WTC11 (cell line): ENCODE measurements around the gene NAPSA. TPM values are rescaled to one million over a fixed set of nuclear protein-coding genes. Genes with fewer than 3 reads are reported as not detected.

Experiments
- ATAC-seq: fragments of 200-7000 bp; cut with Tn5 transposase; 2 replicates; pipeline ENCODE4 v1.10.0; 2021; ENCODE audit warnings: mild to moderate bottlenecking, moderate library complexity
- CTCF ChIA-PET: fragments of 300-600 bp; sonication (Branson Sonifier 250); formaldehyde crosslinking; loops from one replicate; lab custom pipeline; 2021; ENCODE audit warnings: antibody characterized with exemption; lab: Charles Lee
- POLR2A ChIA-PET: fragments of 350-600 bp; sonication (Branson Sonifier 250); formaldehyde crosslinking; loops from one replicate; lab custom pipeline; 2021; ENCODE audit warnings: antibody characterized with exemption; lab: Charles Lee
- DNase-seq: peaks from one replicate; pipeline ENCODE4 v3.0.0; 2021; ENCODE audit warnings: low spot score
- H3K27ac Mint-ChIP-seq: 2 replicates; pipeline ENCODE4 v1.8.0; 2021; ENCODE audit warnings: mixed read lengths
- H3K27me3 Mint-ChIP-seq: 2 replicates; pipeline ENCODE4 v1.8.0; 2021; ENCODE audit warnings: low read depth, mild to moderate bottlenecking, moderate library complexity, mixed read lengths
- H3K36me3 Mint-ChIP-seq: 2 replicates; pipeline ENCODE4 v1.8.0; 2021; ENCODE audit warnings: mixed read lengths
- H3K4me1 Mint-ChIP-seq: 2 replicates; pipeline ENCODE4 v1.8.0; 2022; ENCODE audit warnings: mixed read lengths
- H3K4me3 Mint-ChIP-seq: 2 replicates; pipeline ENCODE4 v1.8.0; 2021; ENCODE audit warnings: mild to moderate bottlenecking, moderate library complexity, mixed read lengths
- H3K9me3 Mint-ChIP-seq: 2 replicates; pipeline ENCODE4 v1.8.0; 2021; ENCODE audit warnings: mixed read lengths
- ATF1 ChIP-seq: sonication (generic); formaldehyde crosslinking; IDR thresholded peaks from 2 replicates; pipeline ENCODE4 v1.8.1; 2023; ENCODE audit warnings: mild to moderate bottlenecking, moderate library complexity, missing genetic modification reagents
- CREM ChIP-seq: sonication (generic); formaldehyde crosslinking; IDR thresholded peaks from 2 replicates; pipeline ENCODE4 v1.8.1; 2022; ENCODE audit warnings: mild to moderate bottlenecking, missing genetic modification reagents, moderate library complexity
- GTF2I ChIP-seq: fragments of 250-450 bp; sonication (Bioruptor Pico); conservative IDR thresholded peaks from 2 replicates; pipeline ENCODE4 v1.4.0; 2021; ENCODE audit warnings: mild to moderate bottlenecking
- IRF1 ChIP-seq: sonication (generic); formaldehyde crosslinking; IDR thresholded peaks from 2 replicates; pipeline ENCODE4 v1.8.0; 2023; ENCODE audit warnings: missing genetic modification reagents
- IRF2 ChIP-seq: sonication (generic); formaldehyde crosslinking; IDR thresholded peaks from 2 replicates; pipeline ENCODE4 v1.8.0; 2022; ENCODE audit warnings: low read depth, missing genetic modification reagents, borderline replicate concordance
- JAZF1 ChIP-seq: fragments of 250-450 bp; sonication (Bioruptor Pico); IDR thresholded peaks from 2 replicates; pipeline ENCODE4 v1.9.0; 2021; ENCODE audit warnings: moderate library complexity, mild to moderate bottlenecking, inconsistent platforms
- MYBL2 ChIP-seq: sonication (generic); formaldehyde crosslinking; IDR thresholded peaks from 2 replicates; pipeline ENCODE4 v1.8.1; 2023; ENCODE audit warnings: mild to moderate bottlenecking, moderate library complexity, missing genetic modification reagents
- NFATC4 ChIP-seq: fragments of 250-450 bp; sonication (Bioruptor Pico); IDR thresholded peaks from 2 replicates; pipeline ENCODE4 v1.9.0; 2021; ENCODE audit warnings: mild to moderate bottlenecking
- PRRX2 ChIP-seq: fragments of 250-450 bp; sonication (Bioruptor Pico); IDR thresholded peaks from 2 replicates; pipeline ENCODE4 v1.8.0; 2021; ENCODE audit warnings: mild to moderate bottlenecking
- RELA ChIP-seq: sonication (generic); formaldehyde crosslinking; IDR thresholded peaks from 2 replicates; pipeline ENCODE4 v1.8.1; 2022; ENCODE audit warnings: missing genetic modification reagents, mild to moderate bottlenecking, borderline replicate concordance
- SMAD3 ChIP-seq: sonication (generic); formaldehyde crosslinking; IDR thresholded peaks from 2 replicates; pipeline ENCODE4 v1.8.0; 2022; ENCODE audit warnings: missing genetic modification reagents, mild to moderate bottlenecking, borderline replicate concordance
- STAT6 ChIP-seq: sonication (generic); formaldehyde crosslinking; conservative IDR thresholded peaks from 2 replicates; pipeline ENCODE4 v1.8.1; 2023; ENCODE audit warnings: mild to moderate bottlenecking, low read depth, missing genetic modification reagents, moderate library complexity
- ZBTB43 ChIP-seq: sonication (generic); formaldehyde crosslinking; IDR thresholded peaks from 2 replicates; pipeline ENCODE4 v1.8.1; 2023; ENCODE audit warnings: mild to moderate bottlenecking, missing genetic modification reagents
- ZNF138 ChIP-seq: sonication (generic); formaldehyde crosslinking; conservative IDR thresholded peaks from 2 replicates; pipeline ENCODE4 v1.8.1; 2022; ENCODE audit warnings: mild to moderate bottlenecking, moderate library complexity, missing genetic modification reagents
- ZNF423 ChIP-seq: fragments of 250-450 bp; sonication (Bioruptor Pico); IDR thresholded peaks from 2 replicates; pipeline ENCODE4 v2.1.2; 2022; ENCODE audit warnings: mild to moderate bottlenecking, moderate library complexity
- ZNF532 ChIP-seq: fragments of 250-450 bp; sonication (Bioruptor Pico); IDR thresholded peaks from 2 replicates; pipeline ENCODE4 v1.9.0; 2021; ENCODE audit warnings: mild to moderate bottlenecking, borderline replicate concordance
- ZNF671 ChIP-seq: fragments of 250-450 bp; sonication (Bioruptor Pico); IDR thresholded peaks from 2 replicates; pipeline ENCODE4 v1.8.0; 2021; ENCODE audit warnings: mild to moderate bottlenecking
- total RNA-seq: library from RNA; stranded (reverse); gene quantifications from 3 replicates; pipeline ENCODE4 v1.2.3, GENCODE V29; 2021
- TF ChIP-seq, protein P1 (sequence below): fragments of 250-450 bp; sonication (Bioruptor Pico); IDR thresholded peaks from 2 replicates; pipeline ENCODE4 v1.9.0; 2021; ENCODE audit warnings: mild to moderate bottlenecking
- TF ChIP-seq, protein P2 (sequence below): sonication (generic); formaldehyde crosslinking; IDR thresholded peaks from 2 replicates; pipeline ENCODE4 v1.8.1; 2022; ENCODE audit warnings: mild to moderate bottlenecking, missing genetic modification reagents, moderate library complexity, borderline replicate concordance
- TF ChIP-seq, protein P3 (sequence below): sonication (generic); formaldehyde crosslinking; IDR thresholded peaks from 2 replicates; pipeline ENCODE4 v1.8.1; 2022; ENCODE audit warnings: low read depth, mild to moderate bottlenecking, moderate library complexity, missing genetic modification reagents, borderline replicate concordance

The NAPSA gene
- total RNA-seq, 1 experiment from 2014 or later, result 2.7 TPM

DNA sequence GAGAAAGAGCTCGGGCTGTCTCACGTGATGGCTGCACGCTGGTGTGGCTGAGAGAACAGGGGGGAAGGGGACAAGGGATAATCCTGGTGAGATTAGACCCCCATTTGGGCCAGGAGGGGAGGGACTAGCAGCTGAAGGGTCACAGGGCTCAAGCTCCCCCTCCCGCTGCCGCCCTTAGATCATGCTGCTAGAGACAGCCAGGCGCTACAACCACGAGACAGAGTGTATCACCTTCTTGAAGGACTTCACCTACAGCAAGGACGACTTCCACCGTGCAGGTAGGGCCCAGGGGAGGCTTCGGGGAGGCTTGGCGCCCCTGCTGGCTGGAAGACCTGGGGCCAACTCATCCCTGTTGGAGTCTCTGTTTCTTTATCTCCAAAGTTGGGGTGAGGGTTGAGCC, 14.2 kb upstream of the NAPSA start (continued):
- no peak for TF ChIP-seq RELA (CRISPR knock-in tag)
- no peak for TF ChIP-seq ATF1 (CRISPR knock-in tag)
- no peak for TF ChIP-seq STAT6 (CRISPR knock-in tag)
- TF ChIP-seq JAZF1 (CRISPR knock-in tag), result no peak
- TF ChIP-seq, protein P1, sequence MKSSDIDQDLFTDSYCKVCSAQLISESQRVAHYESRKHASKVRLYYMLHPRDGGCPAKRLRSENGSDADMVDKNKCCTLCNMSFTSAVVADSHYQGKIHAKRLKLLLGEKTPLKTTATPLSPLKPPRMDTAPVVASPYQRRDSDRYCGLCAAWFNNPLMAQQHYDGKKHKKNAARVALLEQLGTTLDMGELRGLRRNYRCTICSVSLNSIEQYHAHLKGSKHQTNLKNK (CRISPR knock-in tag), result no peak

DNA sequence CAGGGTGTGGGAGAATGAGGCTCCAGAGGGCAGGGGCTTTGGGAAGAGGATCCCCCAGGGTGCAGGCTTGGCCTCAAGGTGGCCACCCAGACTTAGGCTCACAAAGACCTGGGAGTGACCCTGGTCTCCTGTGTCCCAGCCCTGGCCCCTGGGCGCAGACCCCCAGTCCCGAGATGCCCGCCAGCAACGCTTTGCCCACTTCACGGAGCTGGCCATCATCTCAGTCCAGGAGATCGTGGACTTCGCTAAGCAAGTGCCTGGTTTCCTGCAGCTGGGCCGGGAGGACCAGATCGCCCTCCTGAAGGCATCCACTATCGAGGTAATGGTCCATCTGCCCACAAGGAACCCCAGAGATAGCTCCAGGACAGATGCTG, 13.4 kb upstream of the NAPSA start:
- H3K9me3 Mint-ChIP-seq, result no peaks in the 10 kb centered on the region
- H3K27ac Mint-ChIP-seq, result no peak overlapping the region
- ATAC-seq, result no peak
- no peak for DNase-seq
- ChIA-PET POLR2A (no interaction called here), CTCF (no interaction called here)
- TF ChIP-seq SMAD3 (CRISPR knock-in tag), result no peak
- TF ChIP-seq ZNF671 (CRISPR knock-in tag), result no peak
- no peak for TF ChIP-seq NFATC4 (CRISPR knock-in tag)
- no peak for TF ChIP-seq PRRX2 (CRISPR knock-in tag)
- peaks cover 27% of the 10 kb centered on the region for H3K36me3 Mint-ChIP-seq
- peaks cover 10% of the 10 kb centered on the region for H3K4me1 Mint-ChIP-seq
- H3K4me3 Mint-ChIP-seq, result no peak overlapping the region
- no peaks in the 10 kb centered on the region; the same call in none of the 2 replicates for H3K27me3 Mint-ChIP-seq

DNA sequence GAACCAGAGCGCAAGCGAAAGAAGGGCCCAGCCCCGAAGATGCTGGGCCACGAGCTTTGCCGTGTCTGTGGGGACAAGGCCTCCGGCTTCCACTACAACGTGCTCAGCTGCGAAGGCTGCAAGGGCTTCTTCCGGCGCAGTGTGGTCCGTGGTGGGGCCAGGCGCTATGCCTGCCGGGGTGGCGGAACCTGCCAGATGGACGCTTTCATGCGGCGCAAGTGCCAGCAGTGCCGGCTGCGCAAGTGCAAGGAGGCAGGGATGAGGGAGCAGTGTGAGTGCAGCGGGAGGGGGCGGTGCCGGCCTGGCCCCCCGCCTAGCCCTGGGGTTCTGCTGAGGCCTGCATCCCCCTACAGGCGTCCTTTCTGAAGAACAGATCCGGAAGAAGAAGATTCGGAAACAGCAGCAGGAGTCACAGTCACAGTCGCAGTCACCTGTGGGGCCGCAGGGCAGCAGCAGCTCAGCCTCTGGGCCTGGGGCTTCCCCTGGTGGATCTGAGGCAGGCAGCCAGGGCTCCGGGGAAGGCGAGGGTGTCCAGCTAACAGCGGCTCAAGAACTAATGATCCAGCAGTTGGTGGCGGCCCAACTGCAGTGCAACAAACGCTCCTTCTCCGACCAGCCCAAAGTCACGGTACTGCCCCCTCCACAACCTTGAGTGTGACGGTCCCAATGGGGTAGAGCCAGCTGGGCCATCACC, 12.9 kb upstream of the NAPSA start:
- Mint-ChIP-seq H3K36me3 (peaks cover 27% of the 10 kb centered on the region), H3K9me3 (no peaks in the 10 kb centered on the region), H3K27me3 (no peaks in the 10 kb centered on the region; the same call in none of the 2 replicates), H3K4me3 (no peak overlapping the region), H3K27ac (0 out of 2 replicates have a peak overlapping the region, but pooled peaks have one; percentile 36), H3K4me1 (peaks cover 6% of the 10 kb centered on the region)
- DNase-seq (no peak), ATAC-seq (no peak)
- ChIA-PET POLR2A (no interaction called here), CTCF (interaction anchor here (1.3 to 3.5 kb wide), 2 partner anchors 9 to 88 kb away, joined by 5 to 20 read pairs; no protein-coding TSS in a partner anchor)
- TF ChIP-seq, protein P2, sequence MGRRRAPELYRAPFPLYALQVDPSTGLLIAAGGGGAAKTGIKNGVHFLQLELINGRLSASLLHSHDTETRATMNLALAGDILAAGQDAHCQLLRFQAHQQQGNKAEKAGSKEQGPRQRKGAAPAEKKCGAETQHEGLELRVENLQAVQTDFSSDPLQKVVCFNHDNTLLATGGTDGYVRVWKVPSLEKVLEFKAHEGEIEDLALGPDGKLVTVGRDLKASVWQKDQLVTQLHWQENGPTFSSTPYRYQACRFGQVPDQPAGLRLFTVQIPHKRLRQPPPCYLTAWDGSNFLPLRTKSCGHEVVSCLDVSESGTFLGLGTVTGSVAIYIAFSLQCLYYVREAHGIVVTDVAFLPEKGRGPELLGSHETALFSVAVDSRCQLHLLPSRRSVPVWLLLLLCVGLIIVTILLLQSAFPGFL (CRISPR knock-in tag), result no peak
- TF ChIP-seq IRF1 (no peak), ZNF138 (no peak), ZBTB43 (no peak), RELA (CRISPR knock-in tag) (no peak), ZNF423 (CRISPR knock-in tag) (no peak), CREM (CRISPR knock-in tag) (no peak), ZNF532 (CRISPR knock-in tag) (no peak), GTF2I (CRISPR knock-in tag) (no peak), MYBL2 (CRISPR knock-in tag) (no peak), PRRX2 (CRISPR knock-in tag) (no peak), IRF2 (CRISPR knock-in tag) (no peak)
- TF ChIP-seq, protein P3, sequence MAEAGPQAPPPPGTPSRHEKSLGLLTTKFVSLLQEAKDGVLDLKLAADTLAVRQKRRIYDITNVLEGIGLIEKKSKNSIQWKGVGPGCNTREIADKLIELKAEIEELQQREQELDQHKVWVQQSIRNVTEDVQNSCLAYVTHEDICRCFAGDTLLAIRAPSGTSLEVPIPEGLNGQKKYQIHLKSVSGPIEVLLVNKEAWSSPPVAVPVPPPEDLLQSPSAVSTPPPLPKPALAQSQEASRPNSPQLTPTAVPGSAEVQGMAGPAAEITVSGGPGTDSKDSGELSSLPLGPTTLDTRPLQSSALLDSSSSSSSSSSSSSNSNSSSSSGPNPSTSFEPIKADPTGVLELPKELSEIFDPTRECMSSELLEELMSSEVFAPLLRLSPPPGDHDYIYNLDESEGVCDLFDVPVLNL (CRISPR knock-in tag), result no peak
- TF ChIP-seq, protein P1 (CRISPR knock-in tag), result no peak
